Heart left ventricle (tissue), 13 donors: ENCODE measurements around the gene SPON2.

Source experiments
- CTCF ChIP-seq, 12 donors: fragments of 200-600 bp; sonication (generic) in 4 of 12; IDR thresholded peaks; one replicate each; pipeline versions ENCODE4 v1.5.0 to v1.8.0; 2018 to 2022; ENCODE audit warnings: antibody characterized with exemption in 12 of 12, mild to moderate bottlenecking in 5 of 12
- POLR2A ChIP-seq, 2 donors: fragments of 450-650 bp; IDR thresholded peaks; one replicate each; pipeline ENCODE4 v1.6.1; 2017; ENCODE audit warnings: antibody characterized with exemption in 2 of 2, mild to moderate bottlenecking in 2 of 2, moderate library complexity in 2 of 2
- donor health status: ischemic (EF 13 %, LVEDD 7.1; RV severe dilation, severe dysfunction).
- donor health status: DM: no; HTN: yes; CAD: no.
- donor health status: DM: no; HTN: no; CAD: no.
- donor health status: ischemic (EF 25% LVEDD 6.9; RV normal size, moderate dysfunction).
- donor health status: ischemic (EF 25% LVEDD 5.7; RV mildly dilated, moderate dysfunction).
- donor health status: ischemic (EF 35%, LVEDD 5.7; RV mildly dilated, moderate dysfunction).
- donor health status: nonischemic (EF 11% LVEDD 7.7; RV severe dilation, severe dysfunction).
- donor health status: DM: yes; HTN: yes; CAD: no.
- donor health status: PGD.
- donor health status: ischemic (EF 29% LVEDD 5.4; RV normal size, mild dysfunction).
- donor health status: nonischemic (EF 23%, LVEDD 6.1; RV moderate dilation, normal function).

- TF ChIP-seq CTCF (IDR thresholded peaks at IDR 0.05), result no peak
- TF ChIP-seq POLR2A (IDR thresholded peaks at IDR 0.05), result no peak
Measured at GRCh38 chr4:1208970-1209704, 36.8 kb upstream of the SPON2 start.
